GM10266 (cell line): ENCODE measurements around the gene FAXDC2.

Experiments
- DNase-seq: peaks from one replicate; pipeline ENCODE4 v3.0.0; 2012; ENCODE audit errors: extremely low spot score
- TF ChIP-seq, protein P1 (sequence below): IDR thresholded peaks from 2 replicates; pipeline ENCODE4 v1.5.1; 2012; ENCODE audit warnings: mild to moderate bottlenecking, low read depth; ENCODE audit not compliant: control insufficient read depth, insufficient read depth; ENCODE audit errors: missing control alignments

The FAXDC2 gene

DNA sequence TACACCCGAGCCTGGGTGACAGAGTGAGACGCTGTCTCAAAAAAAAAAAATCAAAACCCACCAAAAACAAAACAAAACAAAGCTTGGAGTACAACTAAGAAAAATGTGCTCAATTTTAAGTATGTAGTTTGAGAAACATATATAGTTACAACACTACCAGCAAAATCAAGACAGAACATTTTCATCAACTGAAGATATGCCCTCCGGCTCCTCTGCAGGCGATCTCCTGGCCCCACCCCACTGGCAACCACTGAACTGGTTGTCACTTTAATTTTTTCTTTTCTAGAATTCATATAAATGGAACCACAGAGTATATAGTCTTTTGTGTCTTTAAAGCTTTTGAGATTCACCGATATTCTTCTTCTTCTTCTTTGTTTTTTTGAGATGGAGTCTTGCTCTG lies 43.0 kb upstream of the FAXDC2 start:
- TF ChIP-seq, protein P1, sequence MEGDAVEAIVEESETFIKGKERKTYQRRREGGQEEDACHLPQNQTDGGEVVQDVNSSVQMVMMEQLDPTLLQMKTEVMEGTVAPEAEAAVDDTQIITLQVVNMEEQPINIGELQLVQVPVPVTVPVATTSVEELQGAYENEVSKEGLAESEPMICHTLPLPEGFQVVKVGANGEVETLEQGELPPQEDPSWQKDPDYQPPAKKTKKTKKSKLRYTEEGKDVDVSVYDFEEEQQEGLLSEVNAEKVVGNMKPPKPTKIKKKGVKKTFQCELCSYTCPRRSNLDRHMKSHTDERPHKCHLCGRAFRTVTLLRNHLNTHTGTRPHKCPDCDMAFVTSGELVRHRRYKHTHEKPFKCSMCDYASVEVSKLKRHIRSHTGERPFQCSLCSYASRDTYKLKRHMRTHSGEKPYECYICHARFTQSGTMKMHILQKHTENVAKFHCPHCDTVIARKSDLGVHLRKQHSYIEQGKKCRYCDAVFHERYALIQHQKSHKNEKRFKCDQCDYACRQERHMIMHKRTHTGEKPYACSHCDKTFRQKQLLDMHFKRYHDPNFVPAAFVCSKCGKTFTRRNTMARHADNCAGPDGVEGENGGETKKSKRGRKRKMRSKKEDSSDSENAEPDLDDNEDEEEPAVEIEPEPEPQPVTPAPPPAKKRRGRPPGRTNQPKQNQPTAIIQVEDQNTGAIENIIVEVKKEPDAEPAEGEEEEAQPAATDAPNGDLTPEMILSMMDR = no peak
- no peak for DNase-seq

DNA sequence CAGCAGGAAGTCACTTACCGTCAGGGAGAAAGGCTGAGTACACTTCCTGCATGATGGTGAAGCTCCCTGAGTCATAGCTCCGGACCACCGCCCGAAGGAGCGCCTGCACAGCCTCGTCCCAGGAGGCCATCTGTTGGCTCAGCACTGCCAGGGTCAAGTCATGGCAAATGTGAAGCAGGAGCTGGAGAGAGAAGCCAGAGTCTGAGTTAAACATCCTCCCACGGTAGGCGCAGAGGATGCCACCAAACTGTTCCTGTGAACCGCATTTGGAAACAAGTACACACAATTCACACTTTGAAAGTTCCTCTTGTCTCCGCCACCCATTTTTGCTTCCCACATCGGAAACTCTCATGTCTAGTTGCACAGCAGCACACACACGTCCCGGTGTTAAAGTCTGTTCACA lies 42.0 kb upstream of the FAXDC2 start:
- TF ChIP-seq, protein P1 = no peak
- no peak for DNase-seq

DNA sequence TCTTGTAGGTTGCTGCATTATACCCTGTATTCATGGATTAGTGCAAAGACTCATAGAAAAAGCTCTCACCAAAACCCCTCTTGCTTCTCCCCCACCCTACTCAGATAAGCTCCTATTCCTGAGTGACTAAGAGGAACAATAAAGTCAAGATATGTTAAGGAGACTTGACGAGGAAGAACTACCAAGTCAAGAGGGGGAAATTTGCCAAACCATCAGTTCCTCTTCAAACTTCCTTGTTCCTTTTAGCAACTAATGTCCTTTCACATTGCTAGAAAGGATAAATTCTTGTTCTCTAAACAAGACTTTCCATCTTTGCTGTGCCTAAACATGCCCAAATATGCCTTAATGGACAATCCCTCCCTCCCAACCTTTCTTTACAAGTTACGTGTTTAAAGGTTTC lies 35.0 kb upstream of the FAXDC2 start:
- TF ChIP-seq, protein P1 = no peak
- DNase-seq = no peak

DNA sequence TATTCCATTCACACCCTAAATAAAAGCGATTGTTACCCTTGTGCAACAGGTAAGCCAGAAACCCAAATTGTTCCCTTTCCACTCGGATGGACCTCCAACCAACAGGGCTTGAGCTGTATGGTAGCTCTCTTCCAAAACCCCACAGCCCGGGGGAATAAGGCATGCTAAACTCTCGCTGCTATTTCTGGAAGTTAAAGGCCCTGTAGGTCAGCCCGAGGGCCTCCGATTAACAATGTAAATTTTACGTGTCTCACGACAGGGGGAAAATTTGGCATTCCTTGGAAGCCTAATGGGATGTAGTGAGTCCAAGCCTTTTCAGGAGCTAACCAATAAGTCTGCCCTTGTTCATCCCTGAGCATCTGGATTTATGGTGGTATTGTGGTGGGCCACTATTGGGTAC lies 34.0 kb upstream of the FAXDC2 start:
- no peak for DNase-seq
- TF ChIP-seq, protein P1 = no peak

DNA sequence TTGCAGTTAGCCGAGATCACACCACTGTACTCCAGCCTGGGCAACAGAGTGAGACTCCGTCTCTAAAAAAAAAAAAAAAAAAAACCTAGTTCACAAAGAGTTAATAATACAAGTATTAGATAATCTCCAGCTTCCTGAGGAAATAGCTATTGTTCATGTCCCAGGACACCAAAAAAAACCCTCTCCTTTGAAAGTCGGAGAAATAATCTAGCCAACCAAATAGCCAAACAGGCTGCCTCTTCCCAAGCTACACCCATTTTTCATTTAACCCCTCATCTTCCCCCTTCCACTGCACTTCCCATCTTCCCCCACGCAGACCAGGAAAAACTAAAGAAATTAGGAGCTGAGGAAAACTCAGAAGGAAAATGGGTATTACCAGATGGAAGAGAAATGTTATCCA lies 31.6 kb upstream of the FAXDC2 start:
- DNase-seq = no peak
- TF ChIP-seq, protein P1 = no peak

DNA sequence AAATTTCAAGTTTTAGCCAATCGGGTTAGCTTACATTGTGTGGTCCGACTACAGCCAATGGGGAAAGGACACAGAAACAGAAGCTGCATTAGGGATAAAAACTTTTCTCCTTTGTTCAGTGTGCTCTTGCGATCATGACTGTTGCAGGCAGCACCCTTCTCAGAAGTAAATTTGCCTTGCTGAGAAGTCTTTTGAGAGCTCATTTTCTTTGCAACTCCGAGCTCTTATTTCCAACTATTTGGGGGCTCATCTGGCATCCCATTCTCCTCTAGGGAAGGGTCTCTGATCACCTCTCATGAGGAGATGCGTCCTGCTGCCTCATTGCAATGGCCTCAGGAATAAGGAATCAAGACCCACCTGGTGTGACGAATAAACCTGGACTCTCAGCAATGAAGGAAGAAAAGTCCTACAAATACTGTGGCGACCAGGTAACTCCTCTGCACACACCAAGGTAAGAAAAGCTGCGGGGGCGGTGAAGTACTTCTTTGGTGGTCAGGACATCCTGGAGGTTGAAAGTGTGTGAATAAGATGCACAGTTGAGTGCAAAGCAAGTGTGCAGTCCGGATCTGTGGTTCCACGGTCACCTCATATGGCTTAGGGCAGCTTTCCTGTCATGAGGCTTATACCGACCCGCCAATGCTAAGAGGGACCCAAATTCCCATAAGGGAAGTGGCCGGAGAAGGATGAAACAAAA lies 28.4 kb upstream of the FAXDC2 start:
- DNase-seq = no peak

DNA sequence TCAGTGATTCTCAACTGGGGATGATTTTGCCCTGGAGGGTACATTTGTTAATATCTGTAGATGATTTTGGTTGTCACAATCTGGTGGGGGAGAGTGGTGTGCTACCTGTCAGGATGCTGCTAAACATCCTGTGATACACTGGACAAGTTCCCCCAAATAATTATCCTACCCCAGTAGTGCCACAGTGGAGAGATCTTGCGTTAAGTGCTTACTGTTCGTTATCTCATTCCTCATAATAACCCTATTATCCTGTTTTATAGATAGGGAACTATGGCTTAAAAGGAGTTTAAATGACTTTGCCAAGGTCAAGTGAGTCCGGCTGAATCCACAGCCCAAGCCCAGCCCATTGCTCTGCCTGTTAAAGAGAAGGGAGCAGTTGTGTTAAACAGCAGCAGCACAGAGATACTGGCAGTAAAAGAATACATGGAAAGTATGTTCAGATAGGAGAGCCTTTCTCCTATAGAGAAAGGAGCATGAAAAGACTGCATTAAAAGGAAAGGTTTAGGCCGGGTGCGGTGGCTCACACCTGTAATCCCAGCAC lies 23.5 kb upstream of the FAXDC2 start:
- TF ChIP-seq, protein P1 = no peak
- no peak for DNase-seq

More for the DNA sequence above, 28.4 kb upstream of the FAXDC2 start:
- TF ChIP-seq, protein P1 = no peak
